Measurements from ENCODE around the gene RNASE11.

DNA sequence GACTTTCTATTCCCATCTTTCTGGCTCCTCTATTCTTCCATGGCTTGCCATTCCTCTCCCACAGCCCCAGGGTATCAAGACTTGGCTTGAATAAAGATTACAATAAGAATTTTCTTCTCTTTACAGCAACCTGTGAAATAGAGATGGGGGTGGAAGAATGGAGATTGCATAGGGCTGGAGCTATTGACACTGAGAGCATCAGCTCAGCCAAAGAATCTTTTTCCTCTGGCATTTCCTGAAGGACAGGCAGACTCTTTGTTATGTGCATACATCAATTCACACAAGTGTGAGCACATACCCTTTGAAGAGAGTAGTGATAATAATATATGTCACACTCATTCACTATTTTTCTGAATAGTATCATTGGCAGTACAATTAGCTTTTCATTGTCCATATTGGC, 4.7 kb downstream of the RNASE11 start:
- TF ChIP-seq, protein P1, sequence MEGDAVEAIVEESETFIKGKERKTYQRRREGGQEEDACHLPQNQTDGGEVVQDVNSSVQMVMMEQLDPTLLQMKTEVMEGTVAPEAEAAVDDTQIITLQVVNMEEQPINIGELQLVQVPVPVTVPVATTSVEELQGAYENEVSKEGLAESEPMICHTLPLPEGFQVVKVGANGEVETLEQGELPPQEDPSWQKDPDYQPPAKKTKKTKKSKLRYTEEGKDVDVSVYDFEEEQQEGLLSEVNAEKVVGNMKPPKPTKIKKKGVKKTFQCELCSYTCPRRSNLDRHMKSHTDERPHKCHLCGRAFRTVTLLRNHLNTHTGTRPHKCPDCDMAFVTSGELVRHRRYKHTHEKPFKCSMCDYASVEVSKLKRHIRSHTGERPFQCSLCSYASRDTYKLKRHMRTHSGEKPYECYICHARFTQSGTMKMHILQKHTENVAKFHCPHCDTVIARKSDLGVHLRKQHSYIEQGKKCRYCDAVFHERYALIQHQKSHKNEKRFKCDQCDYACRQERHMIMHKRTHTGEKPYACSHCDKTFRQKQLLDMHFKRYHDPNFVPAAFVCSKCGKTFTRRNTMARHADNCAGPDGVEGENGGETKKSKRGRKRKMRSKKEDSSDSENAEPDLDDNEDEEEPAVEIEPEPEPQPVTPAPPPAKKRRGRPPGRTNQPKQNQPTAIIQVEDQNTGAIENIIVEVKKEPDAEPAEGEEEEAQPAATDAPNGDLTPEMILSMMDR (IDR thresholded peaks at IDR 0.05; ENCODE audit: insufficient read depth, low read length) = no peak
- no peak for TF ChIP-seq POLR2AphosphoS5 (IDR thresholded peaks at IDR 0.05; ENCODE audit: low read depth)
- TF ChIP-seq, protein P2, sequence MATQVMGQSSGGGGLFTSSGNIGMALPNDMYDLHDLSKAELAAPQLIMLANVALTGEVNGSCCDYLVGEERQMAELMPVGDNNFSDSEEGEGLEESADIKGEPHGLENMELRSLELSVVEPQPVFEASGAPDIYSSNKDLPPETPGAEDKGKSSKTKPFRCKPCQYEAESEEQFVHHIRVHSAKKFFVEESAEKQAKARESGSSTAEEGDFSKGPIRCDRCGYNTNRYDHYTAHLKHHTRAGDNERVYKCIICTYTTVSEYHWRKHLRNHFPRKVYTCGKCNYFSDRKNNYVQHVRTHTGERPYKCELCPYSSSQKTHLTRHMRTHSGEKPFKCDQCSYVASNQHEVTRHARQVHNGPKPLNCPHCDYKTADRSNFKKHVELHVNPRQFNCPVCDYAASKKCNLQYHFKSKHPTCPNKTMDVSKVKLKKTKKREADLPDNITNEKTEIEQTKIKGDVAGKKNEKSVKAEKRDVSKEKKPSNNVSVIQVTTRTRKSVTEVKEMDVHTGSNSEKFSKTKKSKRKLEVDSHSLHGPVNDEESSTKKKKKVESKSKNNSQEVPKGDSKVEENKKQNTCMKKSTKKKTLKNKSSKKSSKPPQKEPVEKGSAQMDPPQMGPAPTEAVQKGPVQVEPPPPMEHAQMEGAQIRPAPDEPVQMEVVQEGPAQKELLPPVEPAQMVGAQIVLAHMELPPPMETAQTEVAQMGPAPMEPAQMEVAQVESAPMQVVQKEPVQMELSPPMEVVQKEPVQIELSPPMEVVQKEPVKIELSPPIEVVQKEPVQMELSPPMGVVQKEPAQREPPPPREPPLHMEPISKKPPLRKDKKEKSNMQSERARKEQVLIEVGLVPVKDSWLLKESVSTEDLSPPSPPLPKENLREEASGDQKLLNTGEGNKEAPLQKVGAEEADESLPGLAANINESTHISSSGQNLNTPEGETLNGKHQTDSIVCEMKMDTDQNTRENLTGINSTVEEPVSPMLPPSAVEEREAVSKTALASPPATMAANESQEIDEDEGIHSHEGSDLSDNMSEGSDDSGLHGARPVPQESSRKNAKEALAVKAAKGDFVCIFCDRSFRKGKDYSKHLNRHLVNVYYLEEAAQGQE (IDR thresholded peaks at IDR 0.05; ENCODE audit: insufficient replicate concordance, low read depth) = no peak
- no peak for TF ChIP-seq GABPA (IDR thresholded peaks at IDR 0.05; ENCODE audit: low read depth)
- no peak for TF ChIP-seq SPI1 (IDR thresholded peaks at IDR 0.05; ENCODE audit: borderline replicate concordance, low read depth)

All from HL-60 (cell line).